ENCODE measurements around the gene C1R.
"Not testable (repeated sequence)": the region's sequence is repeated elsewhere in the genome, so short reads cannot be mapped to it uniquely, and the experiment has no call there.

The C1R gene

GRCh38 chr12:7120166-7120565, 27.9 kb upstream of the C1R start:
- DNase-seq (ENCODE audit: low read depth in 2 of 2) = no peak

- no peak for DNase-seq (ENCODE audit: low read depth in 2 of 2)
Measured at GRCh38 chr12:7118881-7119280, 26.6 kb upstream of the C1R start.

- no peak for DNase-seq (ENCODE audit: low read depth in 2 of 2)
Measured at GRCh38 chr12:7117670-7118069, 25.4 kb upstream of the C1R start.

GRCh38 chr12:7116916-7117315, 24.7 kb upstream of the C1R start:
- no peak for DNase-seq (ENCODE audit: low read depth in 2 of 2)

GRCh38 chr12:7116196-7116595, 24.0 kb upstream of the C1R start:
- no peak for DNase-seq (ENCODE audit: low read depth in 2 of 2)

GRCh38 chr12:7114851-7115250, 22.6 kb upstream of the C1R start:
- no peak for DNase-seq (ENCODE audit: low read depth in 2 of 2)

GRCh38 chr12:7114008-7114407, 21.8 kb upstream of the C1R start:
- no peak for DNase-seq (ENCODE audit: low read depth in 2 of 2)

- DNase-seq (ENCODE audit: low read depth in 2 of 2) = no peak
Measured at GRCh38 chr12:7113389-7113871, 21.2 kb upstream of the C1R start.

- no peak for DNase-seq (ENCODE audit: low read depth in 2 of 2)
Measured at GRCh38 chr12:7112041-7112440, 19.8 kb upstream of the C1R start.

- DNase-seq (ENCODE audit: low read depth in 2 of 2) = no peak
Measured at GRCh38 chr12:7110661-7111060, 18.4 kb upstream of the C1R start.

- no peak for DNase-seq (ENCODE audit: low read depth in 2 of 2)
Measured at GRCh38 chr12:7109572-7109920, 17.3 kb upstream of the C1R start.

GRCh38 chr12:7108796-7109571, 16.7 kb upstream of the C1R start, which contains the start of gene C1RL:
C1RL (minus strand) TSS chr12:7109214; CDS start chr12:7109180, 34 bp downstream.
- peak; percentile 39 to 77 for DNase-seq (ENCODE audit: low read depth in 2 of 2)

GRCh38 chr12:7108003-7108795, 16.0 kb upstream of the C1R start:
- DNase-seq (ENCODE audit: low read depth in 2 of 2) = peak in 1 of 2 donors; percentile 29

- DNase-seq (ENCODE audit: low read depth in 2 of 2) = no peak
Measured at GRCh38 chr12:7107636-7108002, 15.4 kb upstream of the C1R start.

- DNase-seq (ENCODE audit: low read depth in 2 of 2) = not testable (repeated sequence)
Measured at GRCh38 chr12:7107181-7107580, 14.9 kb upstream of the C1R start.

- no peak for DNase-seq (ENCODE audit: low read depth in 2 of 2)
Measured at GRCh38 chr12:7106082-7106481, 13.8 kb upstream of the C1R start.

GRCh38 chr12:7103837-7104584, 11.8 kb upstream of the C1R start:
- no peak for DNase-seq (ENCODE audit: low read depth in 2 of 2)

- DNase-seq (ENCODE audit: low read depth in 2 of 2) = no peak
Measured at GRCh38 chr12:7102582-7102981, 10.3 kb upstream of the C1R start.

- no peak for DNase-seq (ENCODE audit: low read depth in 2 of 2)
Measured at GRCh38 chr12:7101694-7102131, 9.5 kb upstream of the C1R start.

GRCh38 chr12:7101047-7101693, 8.9 kb upstream of the C1R start:
- DNase-seq (ENCODE audit: low read depth in 2 of 2) = no peak

GRCh38 chr12:7100239-7100638, 8.0 kb upstream of the C1R start:
- no peak for DNase-seq (ENCODE audit: low read depth in 2 of 2)
